Stimulated activated naive CD4-positive, alpha-beta T cell (primary cell): ENCODE data around the gene NRP2.

Source experiments
- DNase-seq, 6 experiments: peaks; one replicate each; lab custom pipeline; 2025; lab: John Stamatoyannopoulos, UW

The NRP2 gene

GRCh38 chr2:205776139-205776538 lies 93.8 kb downstream of the NRP2 start:
- DNase-seq = no peak

- no peak for DNase-seq
Observed at GRCh38 chr2:205776720-205777119, 94.4 kb downstream of the NRP2 start.

- no peak for DNase-seq
Observed at GRCh38 chr2:205778356-205778755, 96.1 kb downstream of the NRP2 start.

GRCh38 chr2:205780645-205781044 lies 98.3 kb downstream of the NRP2 start:
- DNase-seq = peak in 1 of 6 experiments; percentile 15

GRCh38 chr2:205781244-205781931 lies 99.1 kb downstream of the NRP2 start:
- DNase-seq = no peak

- DNase-seq = no peak
Observed at GRCh38 chr2:205782941-205783340, 100.6 kb downstream of the NRP2 start.

- no peak for DNase-seq
Observed at GRCh38 chr2:205783872-205784499, 101.7 kb downstream of the NRP2 start.

- no peak for DNase-seq
Observed at GRCh38 chr2:205785507-205786260, 103.4 kb downstream of the NRP2 start.

GRCh38 chr2:205786976-205787375 lies 104.7 kb downstream of the NRP2 start:
- no peak for DNase-seq

GRCh38 chr2:205787761-205788160 lies 105.5 kb downstream of the NRP2 start:
- DNase-seq = no peak

- DNase-seq = no peak
Observed at GRCh38 chr2:205789906-205790305, 107.6 kb downstream of the NRP2 start.

GRCh38 chr2:205792908-205793307 lies 110.6 kb downstream of the NRP2 start:
- no peak for DNase-seq

- DNase-seq = no peak
Observed at GRCh38 chr2:205796805-205797313, 114.6 kb downstream of the NRP2 start.

GRCh38 chr2:205797866-205798265 lies 115.6 kb downstream of the NRP2 start:
- no peak for DNase-seq

- no peak for DNase-seq
Observed at GRCh38 chr2:205800224-205800623, 117.9 kb downstream of the NRP2 start.

- no peak for DNase-seq
Observed at GRCh38 chr2:205800773-205801172, 118.5 kb downstream of the NRP2 start.

GRCh38 chr2:205802065-205802464 lies 119.8 kb downstream of the NRP2 start:
- DNase-seq = no peak

- no peak for DNase-seq
Observed at GRCh38 chr2:205802941-205803340, 120.6 kb downstream of the NRP2 start.

GRCh38 chr2:205803500-205803899 lies 121.2 kb downstream of the NRP2 start:
- no peak for DNase-seq

- DNase-seq = no peak
Observed at GRCh38 chr2:205805136-205805535, 122.8 kb downstream of the NRP2 start.

GRCh38 chr2:205806143-205806905 lies 124.0 kb downstream of the NRP2 start:
- no peak for DNase-seq

GRCh38 chr2:205807229-205807628 lies 124.9 kb downstream of the NRP2 start:
- DNase-seq = no peak
